HG02884 (cell line): ENCODE measurements around the gene UBAP2L.
"Not testable (repeated sequence)": the region's sequence is repeated elsewhere in the genome, so short reads cannot be mapped to it uniquely, and the experiment has no call there.

Experiments used
- ATAC-seq: cut with Tn5 transposase; IDR thresholded peaks from one replicate; pipeline ENCODE4 v1.9.1; 2021; ENCODE audit warnings: mild to moderate bottlenecking, moderate library complexity; ENCODE audit not compliant: unreplicated experiment

Gene UBAP2L

DNA sequence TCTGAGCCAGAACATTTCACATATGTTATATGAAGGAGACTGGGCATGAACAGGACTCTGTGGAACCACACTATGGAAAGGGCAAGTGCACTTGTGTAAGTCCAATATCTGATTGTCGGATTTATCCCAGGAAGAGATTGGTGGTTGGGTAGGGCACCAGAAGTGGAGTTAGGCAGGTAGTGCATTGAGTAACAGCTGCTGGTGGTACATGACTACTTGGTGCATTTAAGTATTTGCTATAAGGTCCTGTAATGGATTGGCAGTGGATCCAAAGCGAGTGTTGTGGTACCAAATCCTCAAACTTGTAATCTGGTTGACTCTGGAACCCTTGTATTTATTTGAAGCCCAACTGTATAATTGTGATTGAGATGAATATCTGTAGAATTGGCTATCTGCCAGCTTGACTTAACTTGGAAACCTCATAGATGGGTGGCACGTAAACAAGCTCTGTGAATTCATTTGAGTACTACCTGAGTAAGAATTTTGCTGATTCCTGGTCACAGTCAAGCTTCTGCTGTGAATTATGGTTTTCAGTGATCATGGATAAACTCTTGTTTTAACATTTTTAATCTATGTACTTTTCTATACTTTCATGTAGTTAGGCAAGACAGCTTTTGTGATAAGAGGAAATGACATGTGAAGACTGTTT is 21.1 kb downstream of the UBAP2L start:
- no peak for ATAC-seq

GRCh38 chr1:154253671-154254070 is 32.9 kb downstream of the UBAP2L start:
- no peak for ATAC-seq

DNA sequence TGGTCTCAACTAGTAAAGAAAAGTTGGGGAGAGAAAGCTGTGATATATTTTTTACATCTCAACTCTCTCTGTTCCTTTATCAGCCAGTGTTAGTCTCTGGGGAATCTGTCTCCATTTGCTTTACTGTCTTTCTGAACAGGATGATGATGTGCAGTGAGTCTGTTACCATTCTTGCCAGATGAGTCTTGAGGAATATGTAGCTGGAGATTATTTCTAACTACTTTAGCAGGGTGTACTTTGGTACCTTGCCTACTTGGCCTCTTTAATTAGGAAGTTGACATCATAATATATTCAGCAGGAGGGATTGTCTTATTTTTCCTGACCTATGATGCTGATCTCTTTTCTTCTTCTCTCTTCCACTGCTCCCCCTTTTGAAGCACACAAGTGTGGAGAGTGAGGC is 35.9 kb downstream of the UBAP2L start:
- no peak for ATAC-seq

GRCh38 chr1:154258784-154259183 is 38.0 kb downstream of the UBAP2L start:
- ATAC-seq: no peak

DNA sequence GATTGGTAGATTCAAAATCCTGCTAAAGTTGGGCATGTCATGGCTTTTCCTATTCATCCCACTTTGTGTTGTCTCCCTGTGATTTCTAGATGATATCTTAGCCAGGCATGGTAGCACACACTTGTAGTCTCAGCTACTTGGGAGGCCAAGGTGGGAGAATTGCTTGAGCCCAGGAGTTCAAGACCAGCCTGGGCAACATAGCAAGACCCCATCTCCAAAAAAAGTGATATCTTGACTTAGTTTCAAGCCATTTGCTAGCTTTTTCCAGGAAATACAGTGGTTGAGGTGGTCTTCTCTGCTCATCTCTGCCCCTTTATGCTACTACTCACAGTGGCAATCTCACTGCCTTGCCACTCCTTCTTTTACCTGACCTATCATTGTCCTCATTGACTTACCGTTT is 39.4 kb downstream of the UBAP2L start:
- ATAC-seq: no peak

DNA sequence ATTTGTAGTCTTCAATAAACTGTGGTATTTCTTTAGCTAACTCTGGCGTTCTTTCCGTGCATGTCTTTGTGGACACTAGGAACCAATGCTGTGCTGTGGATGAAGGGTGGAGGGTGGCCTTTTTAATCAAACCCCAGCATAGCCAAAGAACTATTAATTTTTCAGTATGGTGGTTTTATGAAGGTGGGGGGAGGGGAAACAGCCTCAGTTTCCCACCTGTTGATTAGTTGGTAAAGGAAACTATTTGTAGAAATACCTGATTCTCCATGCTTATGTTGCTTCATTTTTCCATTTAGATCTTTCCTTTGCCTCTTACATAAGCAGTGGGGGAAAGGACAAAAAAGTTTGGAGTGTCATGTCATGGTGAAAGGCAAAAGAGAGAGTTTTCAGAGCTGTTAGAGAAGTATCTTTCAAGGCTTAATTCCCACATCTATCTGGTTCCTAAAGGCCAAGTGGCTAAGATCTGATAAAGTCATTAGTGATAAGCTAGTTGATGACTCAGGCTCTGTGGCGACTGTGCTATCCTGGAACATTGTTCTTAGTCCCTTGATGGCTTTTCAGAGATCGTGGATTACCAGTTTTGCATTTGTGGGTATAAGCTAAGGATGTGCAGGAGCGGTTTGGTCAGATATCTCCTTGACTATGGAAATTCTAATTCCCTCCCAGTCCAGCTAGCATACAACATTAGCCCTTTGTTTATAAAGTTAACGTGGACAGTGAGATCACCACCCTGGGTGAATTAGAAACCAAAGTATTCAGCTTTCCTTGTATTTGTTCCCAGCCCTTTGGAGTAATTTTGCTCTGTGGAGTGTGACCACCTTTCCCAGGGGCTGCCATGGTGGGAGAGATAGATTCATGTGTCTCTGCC is 42.9 kb downstream of the UBAP2L start:
- no peak for ATAC-seq

GRCh38 chr1:154264454-154264853 is 43.7 kb downstream of the UBAP2L start:
- ATAC-seq: no peak

DNA sequence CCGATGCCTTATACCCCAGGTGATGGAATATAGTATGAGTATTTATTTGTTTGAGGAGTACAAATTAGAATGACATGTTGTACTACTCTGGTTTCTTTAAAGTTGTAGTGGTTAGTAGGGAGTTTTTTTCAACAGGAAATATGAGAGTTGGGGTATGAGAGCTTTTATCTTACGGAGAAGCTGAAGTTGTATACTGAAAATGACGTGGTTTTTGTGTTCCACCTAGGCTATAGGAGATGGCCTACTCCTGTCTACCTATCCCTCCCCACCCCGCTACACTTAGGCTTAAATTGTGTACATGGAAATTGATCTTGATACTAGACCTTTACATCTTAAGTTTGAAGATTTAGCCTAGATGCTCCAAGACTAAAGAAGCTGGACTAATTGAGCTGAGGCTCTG is 44.8 kb downstream of the UBAP2L start:
- no peak for ATAC-seq

DNA sequence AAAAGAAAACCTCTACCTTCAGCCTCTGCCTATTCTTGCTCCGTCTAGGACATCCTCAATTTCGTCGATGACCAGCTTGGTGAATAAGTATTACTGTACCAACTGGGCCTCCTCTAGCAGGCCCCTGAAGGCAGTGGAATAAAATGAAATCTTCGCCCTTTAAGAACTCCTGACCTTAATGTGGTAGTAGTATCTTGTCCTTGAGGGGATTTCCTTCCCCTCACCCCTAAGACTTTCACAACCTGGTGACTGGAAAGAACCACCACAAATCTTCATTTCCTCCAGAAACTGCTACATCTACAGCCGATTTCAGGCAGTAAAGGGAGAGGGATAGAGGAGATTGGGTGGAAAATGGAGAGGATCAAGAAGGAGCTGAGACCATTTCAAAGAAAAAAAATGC is 50.1 kb downstream of the UBAP2L start:
- no peak for ATAC-seq

- ATAC-seq: peak; percentile 71
Measured at GRCh38 chr1:154272217-154272998, 51.7 kb downstream of the UBAP2L start, which contains the start of gene HAX1. Gene HAX1 (plus strand): TSS chr1:154272629. CDS start chr1:154272724, 95 bp downstream.

DNA sequence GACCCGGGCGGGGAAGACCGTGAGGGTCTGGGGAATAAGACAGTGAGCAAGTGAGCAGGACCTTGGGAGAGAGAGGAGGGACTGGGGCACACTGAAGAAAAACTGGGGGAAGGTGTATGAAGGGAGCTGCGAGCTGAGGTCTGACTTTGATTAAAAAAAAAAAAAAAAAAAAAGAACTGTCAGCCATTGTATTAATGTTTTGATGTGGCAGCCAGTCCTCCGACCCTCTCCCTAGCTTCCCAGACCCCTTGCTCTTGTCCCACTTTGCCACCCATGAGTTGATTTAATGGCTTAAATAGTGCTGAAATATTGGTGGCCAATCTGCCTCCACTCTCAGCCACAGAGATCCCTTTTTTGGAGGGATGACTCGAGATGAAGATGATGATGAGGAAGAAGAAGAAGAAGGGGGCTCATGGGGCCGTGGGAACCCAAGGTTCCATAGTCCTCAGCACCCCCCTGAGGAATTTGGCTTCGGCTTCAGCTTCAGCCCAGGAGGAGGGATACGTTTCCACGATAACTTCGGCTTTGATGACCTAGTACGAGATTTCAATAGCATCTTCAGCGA is 52.3 kb downstream of the UBAP2L start:
- ATAC-seq: no peak

- ATAC-seq: no peak
Measured at GRCh38 chr1:154276797-154277196, 56.0 kb downstream of the UBAP2L start.

DNA sequence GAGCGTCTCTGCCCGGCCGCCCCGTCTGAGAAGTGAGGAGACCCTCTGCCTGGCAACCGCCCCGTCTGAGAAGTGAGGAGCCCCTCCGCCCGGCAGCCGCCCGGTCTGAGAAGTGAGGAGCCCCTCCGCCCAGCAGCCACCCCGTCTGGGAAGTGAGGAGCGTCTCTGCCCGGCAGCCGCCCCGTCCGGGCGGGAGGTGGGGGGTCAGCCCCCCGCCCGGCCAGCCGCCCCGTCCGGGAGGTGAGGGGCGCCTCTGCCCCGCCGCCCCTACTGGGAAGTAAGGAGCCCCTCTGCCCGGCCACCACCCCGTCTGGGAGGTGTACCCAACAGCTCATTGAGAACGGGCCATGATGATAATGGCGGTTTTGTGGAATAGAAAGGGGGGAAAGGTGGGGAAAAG is 66.8 kb downstream of the UBAP2L start:
- not testable (repeated sequence) for ATAC-seq

DNA sequence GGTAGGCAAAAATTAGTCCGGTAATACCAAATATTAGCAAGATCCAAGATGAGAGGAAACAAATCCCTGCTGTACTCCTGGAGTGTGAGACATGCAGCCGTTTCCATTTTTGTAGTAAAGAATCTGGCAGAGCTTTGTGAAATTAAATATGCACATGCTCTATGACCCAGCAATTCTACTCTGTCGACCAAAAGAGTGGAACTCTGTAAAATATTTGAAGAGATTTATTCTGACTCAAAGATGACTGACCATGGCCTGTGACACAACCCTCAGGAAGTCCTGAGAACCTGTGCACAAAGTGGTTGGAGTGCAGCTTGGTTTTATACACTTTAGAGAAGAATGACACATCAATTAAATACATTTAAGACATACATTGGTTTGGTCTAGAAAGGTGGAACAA is 67.9 kb downstream of the UBAP2L start:
- no peak for ATAC-seq

DNA sequence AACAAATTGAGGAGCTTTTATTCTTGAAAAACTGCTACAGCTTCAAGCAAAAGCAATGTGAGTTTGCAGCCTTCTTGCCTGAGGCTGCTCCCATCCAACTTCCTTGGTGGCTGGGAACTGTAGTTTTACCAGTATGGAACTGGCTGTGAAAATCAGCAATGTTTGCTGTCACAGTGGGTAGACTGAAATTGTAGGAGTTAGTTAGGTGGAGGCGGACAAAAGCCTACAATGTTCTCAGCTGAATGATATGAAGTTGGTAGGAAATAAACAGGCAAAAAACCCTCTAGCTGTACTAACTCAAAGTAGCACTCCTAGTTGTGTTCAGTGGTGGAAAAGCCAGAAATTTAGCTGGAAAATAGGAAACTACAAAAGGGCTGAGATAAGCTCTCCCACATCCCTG is 70.2 kb downstream of the UBAP2L start:
- no peak for ATAC-seq

DNA sequence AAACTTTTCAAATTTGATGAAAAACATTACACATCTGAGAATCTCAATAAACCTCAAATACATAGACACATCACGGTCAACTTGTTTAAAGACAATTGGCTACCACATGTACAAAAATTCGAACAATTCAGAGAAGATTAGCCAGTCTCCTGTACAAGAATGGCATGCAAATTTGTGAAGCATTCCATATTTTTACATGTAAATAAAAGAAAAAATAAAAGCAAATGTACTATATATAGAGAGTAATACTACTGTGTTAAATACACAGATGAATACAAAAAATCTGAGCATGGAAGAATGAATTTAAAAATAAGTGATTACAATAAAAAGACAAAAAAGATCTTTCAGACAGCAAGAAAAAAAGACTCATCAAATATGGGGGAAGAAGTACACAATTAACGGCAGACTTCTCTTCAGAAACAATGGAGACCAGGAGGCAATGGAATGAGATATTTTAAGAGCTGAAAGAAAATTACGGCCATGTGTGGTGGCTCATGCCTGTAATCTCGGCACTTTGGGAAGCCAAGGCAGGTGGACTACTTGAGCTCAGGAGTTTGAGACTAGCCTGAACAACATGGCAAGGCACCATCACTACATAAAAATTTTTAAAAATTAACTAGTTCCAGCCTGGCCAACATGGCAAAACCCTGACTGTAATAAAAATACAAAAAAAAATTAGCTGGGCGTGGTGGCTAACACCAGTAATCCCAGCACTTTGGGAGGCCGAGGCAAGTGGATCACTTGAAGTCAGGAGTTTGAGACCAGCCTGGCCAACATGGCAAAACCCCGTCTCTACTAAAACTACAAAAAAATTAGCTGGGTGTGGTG is 74.9 kb downstream of the UBAP2L start:
- no peak for ATAC-seq

- ATAC-seq: no peak
Measured at GRCh38 chr1:154301582-154301981, 80.8 kb downstream of the UBAP2L start.

- ATAC-seq: no peak
Measured at GRCh38 chr1:154304664-154305337, 84.0 kb downstream of the UBAP2L start.

DNA sequence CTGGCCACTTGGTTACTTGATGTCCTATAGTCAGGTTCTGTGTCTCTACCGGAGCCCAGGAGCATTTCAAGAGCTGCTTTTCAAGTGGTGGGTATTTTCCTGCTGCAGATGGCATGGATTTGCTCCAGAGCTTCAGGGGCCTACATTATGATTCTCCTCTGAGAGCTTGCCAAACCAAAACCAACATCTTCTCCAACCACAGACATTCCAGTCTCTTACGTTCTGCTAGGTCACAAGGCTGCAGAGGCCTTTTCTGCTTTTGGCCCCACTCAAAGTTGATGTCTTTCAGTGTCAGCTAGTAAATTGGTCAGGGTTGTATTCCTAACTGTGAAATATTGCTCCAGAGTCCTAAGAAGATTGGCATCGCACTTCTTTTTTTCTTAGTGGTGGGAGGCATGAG is 85.4 kb downstream of the UBAP2L start:
- ATAC-seq: no peak
